HG02623 (cell line): ENCODE data around the gene PNPLA6.

Experiments used
- ATAC-seq: cut with Tn5 transposase; IDR thresholded peaks from one replicate; pipeline ENCODE4 v1.9.1; 2021; ENCODE audit warnings: moderate library complexity; ENCODE audit not compliant: unreplicated experiment

PNPLA6 gene

DNA sequence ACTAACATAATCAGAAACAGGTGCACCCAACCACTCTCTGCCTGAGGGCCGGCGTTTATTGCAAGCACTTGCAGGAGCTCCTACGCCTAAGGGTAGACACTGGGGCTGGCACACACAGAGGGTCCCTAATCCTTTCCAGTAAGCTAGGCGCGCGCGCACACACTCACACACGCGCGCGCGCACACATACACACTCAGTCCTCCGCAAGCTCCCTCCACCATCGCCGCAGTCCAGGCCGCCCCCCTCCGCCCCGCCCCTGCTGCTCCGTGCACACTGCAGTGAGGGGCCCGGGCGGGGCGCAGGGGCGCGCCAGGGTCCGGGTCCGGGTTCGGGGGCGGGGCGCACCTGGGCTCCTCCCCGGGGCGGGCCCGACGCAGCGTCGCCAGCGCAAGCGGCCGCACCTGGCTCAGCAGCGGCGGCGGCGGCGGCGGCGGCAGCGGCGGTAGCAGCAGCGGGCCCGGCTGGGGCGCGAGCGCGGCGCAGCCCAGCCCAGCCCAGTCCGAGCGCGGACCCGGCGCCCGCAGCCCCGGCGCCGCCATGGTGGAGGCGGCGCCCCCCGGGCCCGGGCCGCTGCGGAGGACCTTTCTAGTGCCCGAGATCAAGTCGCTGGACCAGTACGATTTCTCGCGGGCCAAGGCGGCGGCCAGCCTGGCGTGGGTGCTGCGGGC lies 60.1 kb downstream of the PNPLA6 start, which contains the start of gene CAMSAP3:
TSS of gene CAMSAP3 (plus strand) at position 398 of the 668 bp plus-strand sequence. CDS start at position 538, 140 bp downstream.
- ATAC-seq, result no peak

DNA sequence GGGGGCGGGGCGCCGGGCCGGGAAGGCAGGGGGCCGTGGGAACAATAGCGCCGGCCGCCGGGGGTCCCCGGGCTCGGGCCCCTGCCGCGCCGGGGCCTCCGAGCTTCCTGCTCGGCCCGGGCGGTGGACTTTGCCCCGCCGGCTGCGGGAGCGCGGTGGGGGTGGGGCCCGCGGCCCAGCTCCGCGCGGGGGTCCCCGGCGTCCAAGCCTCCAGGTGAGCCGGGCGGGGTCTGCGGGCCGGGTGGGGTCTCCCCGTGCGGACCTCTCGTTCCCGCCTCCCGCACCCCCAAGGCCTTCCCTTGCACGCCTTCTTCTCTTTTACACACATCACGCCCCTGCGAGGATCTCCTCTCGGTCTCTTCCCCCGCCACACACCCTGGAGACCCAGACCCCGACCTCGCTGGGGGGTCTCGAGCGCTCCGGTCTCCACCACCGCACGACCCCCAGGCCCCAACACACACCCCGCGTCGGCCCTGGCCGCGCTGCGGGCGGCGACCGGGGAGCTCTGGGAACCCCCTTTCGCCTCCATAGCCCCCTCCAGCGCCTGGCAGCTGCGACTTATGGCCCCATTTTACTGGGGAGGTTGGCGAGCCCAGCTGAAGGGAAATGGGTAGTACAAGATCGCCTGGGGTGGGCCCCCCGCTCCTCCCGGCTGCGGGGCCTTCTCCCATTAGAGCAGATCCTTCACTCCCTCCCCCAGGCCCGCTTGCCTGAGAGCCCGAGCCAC lies 60.9 kb downstream of the PNPLA6 start:
- ATAC-seq, result no peak

DNA sequence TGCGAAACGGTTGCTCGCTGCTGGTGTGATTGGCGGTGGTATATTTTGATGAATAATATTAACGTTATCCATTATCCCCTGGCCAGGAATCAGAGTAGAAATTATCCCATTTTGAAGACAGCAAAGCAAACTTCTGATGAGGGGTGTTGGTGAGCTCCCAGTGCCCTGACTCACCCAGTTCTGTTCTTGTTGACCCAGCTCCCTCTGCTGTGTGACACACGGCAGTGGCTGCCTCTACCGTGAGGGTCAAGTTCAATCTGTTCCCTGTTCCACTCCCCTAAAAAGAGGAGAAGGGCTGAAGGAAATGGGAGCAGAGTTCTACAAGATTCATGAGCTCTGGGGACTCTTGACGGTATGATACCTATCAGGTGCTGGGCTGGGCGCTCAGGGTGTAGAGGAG lies 62.2 kb downstream of the PNPLA6 start:
- ATAC-seq, result no peak

DNA sequence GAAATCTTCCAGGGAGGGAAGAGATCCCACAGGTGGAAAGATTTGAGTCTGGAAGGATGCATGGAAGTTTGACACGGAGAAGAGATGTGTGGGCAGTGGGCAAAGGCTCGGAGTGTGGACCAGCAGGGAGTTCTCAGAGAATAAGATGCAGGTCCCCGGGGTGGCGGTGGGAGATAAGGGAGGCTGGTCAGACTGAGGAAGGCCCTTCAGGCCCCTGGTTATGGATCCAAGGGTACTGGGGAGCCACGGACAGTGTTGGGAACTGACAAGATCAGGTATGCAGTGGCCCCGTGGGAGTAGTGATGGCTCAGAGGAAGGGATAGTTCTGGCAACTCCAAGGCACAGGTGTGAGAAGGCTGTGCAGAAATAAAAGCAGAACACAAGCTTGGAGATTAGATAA lies 62.7 kb downstream of the PNPLA6 start:
- no peak for ATAC-seq

DNA sequence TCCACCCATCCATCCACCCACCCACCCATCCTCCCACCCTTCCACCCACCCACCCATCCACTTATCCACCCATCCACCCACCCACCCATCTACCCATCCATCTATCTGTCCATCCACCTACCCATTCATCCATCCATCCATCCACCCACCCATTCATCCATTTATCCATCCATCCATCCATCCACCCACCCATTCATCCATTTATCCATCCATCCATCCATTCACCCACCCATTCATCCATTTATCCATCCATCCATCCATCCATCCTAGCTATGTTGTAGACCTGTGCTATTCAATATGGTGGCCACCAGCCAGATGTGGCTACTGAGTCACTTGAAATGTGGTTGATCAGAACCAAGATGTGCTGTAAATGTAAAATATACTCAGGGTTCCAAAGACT lies 65.2 kb downstream of the PNPLA6 start:
- ATAC-seq, result no peak

DNA sequence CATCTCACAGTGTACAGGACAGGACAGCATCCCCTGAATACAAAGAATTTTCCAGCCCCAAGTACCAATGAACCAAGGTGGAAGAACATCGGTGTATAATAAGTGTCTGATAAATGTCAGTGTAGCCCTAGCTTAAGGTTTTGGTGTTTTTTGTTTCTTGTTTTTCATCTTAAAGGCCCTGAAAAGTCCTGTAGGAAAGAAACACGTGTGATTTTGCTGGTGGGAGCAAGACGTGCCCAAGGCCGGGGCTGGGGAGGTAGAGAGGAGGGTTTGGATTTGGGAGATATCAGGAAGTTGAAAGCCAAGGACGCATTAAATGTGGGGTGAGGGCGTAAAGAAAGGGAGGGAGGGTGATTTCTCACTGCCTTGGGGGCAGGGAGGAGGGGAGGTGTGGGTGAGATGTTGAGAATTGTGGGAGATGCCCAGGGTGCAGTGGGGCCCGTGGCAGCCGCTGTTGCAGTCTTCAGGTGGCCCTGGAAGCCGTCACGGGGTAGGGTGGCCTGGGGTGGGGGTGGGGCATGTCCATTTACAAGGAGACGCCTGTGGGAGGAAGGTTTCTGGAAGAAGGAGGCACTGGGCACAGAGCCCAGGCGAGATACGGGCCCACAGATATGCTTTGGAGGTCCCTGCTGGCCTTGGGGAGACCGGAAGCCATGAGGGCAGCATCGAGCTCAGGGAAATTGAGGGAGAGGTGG lies 66.9 kb downstream of the PNPLA6 start:
- no peak for ATAC-seq

DNA sequence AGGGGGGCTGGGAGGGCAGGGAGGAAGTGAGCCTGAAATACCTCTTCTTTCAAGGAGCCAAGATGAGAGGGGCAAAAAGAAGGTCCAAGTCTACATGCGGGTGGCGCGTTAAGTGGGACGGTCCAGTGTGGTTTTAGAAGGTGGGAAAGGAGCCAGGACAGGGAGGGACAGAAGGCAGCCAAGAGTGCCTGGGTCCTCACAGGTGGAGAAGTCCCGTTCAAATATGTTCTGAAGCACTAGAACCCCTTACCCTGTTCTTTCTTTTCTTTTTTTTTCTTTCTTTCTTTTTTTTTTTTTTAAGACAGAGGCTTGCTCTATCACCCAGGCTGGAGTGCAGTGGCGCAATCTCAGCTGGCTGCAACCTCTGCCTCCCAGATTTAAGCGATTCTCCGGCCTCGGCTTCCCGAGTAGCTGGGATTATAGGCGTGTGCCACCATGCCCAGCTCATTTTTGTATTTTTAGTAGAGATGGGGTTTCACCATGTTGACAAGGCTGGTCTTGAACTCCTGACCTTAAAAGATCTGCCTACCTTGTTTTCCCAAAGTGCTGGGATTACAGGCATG lies 67.5 kb downstream of the PNPLA6 start:
- no peak for ATAC-seq

DNA sequence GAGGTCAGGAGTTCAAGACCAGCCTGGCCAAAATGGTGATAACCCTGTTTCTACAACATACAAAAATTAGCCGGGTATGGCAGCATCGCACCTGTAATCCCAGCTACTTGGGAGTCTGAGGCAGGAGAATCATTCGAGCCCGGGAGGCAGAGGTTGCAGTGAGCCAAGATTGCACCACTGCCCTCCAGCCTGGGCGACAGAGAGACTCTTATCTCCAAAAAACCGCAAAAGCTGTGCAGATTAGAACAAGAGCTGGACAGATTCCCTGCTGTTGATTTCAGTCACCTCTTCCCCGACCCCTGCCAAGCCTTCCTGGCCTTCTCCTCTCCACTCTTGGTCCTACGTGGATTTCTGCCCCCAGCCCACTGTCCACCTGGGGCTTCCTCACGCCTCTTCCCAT lies 68.4 kb downstream of the PNPLA6 start:
- no peak for ATAC-seq

DNA sequence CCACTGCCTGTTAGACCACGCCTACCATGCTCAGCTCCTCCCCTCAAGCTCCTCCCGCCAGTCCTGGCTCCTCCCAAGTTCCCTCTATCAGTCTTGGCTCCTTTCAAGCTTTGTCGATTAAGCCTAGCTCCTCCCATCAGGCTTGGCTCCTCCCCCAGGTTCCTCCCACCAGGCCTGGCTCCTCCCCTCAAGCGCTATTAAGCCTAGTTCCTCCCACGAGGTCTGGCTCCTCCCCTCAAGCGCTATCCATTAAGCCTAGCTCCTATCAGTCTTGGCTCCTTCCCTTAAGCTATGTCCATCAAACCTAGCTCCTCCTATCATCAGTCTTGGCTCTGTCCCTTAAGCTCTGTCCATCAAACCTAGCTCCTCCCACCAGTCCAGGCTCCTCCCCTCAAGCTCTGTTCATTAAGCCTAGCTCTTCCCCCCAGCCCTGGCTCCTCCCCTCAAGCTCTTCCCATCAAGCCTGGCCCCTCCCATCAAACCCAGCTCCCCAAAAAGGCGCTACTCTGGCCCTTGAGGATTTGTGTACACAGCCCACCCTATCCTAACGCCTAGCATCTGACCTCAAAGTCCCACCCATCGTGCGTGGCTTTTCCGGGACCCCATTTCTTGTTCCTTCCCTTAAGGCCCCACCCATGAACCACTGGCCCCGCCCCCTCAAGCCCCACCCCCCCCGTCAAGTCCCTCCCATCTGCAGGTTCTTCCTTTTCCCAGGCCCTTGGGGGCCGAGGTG lies 70.1 kb downstream of the PNPLA6 start:
- ATAC-seq, result no peak

DNA sequence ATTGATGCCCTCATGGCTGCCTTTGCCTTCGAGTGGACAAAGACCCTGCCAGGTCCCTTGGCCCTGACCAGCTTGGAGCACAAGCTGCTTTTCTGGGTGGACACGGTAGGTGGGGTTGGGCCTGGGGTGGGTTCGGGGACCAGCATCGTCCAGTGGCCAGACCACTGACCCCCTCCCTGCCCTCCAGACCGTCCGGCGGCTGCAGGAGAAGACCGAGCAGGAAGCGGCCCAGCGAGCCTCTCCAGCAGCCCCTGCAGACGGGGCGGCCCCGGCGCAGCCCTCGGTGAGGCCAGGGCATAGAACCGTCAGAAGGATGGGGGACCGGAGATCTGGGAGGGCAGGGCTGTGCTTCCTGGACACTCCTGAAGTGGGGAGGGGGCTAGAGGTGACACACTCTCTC lies 70.8 kb downstream of the PNPLA6 start:
- no peak for ATAC-seq

DNA sequence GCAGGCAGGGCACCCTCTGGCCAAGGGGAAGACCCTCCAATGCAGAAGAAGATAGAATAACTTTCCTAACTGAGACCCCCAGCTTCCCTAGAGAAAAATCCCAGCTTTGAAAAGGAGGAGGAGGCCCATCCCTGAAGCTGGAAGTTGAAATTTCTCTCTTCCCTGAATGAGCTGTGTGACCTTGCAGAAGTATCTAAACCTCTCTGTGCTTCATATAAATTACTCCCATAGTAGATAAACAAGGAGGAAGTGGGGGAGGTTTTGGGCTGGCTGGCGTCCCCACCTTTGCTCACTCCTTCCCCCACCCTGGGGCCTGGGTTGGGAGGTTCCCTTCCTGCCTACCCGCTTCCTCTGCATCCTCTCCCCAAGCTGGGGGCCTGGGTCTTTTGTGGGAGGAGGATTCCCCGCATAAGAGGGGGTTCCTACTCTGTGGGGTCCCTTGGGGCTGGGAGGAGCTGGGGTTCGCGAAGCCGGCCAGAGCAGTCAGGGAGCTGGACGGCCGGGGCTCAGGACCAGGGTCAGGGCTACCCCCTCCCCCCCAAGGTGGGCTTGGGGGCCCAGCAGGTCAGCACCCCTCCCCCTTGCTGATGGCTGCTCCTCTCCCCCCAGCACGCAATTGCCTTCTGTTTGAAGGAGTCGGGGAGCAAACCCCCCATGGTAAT lies 71.8 kb downstream of the PNPLA6 start:
- no peak for ATAC-seq

DNA sequence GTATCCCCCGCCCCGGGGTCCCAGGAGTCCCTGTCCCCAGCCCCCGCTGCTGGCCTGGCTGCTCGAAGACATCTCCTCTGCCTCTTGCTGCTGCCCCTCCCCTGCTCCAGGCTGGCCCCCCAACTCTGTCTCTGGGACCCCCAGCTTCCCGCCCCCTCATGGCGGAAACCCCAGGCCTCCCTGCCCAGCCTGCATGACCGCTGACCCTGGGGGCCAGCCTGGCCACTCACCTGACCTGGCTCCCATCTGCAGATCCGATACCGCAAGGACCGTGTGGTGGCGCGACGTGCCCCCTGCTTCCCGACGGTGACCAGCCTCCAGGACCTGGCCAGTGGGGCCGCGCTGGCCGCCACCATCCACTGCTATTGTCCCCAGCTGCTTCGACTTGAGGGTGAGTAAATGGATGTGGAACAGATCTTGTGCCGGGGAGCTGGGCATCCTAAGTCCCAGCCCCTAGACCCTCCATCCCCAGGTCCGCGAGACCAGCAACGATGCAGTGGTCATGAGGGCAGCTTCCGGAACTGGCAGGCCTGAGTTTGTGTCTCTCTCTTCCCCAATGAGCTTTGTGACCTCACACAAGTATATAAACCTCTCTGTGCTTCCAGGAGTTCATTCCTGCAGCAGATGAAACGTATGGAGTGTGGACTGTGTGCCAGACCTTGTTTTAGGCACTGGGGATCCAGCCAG lies 72.5 kb downstream of the PNPLA6 start:
- no peak for ATAC-seq

DNA sequence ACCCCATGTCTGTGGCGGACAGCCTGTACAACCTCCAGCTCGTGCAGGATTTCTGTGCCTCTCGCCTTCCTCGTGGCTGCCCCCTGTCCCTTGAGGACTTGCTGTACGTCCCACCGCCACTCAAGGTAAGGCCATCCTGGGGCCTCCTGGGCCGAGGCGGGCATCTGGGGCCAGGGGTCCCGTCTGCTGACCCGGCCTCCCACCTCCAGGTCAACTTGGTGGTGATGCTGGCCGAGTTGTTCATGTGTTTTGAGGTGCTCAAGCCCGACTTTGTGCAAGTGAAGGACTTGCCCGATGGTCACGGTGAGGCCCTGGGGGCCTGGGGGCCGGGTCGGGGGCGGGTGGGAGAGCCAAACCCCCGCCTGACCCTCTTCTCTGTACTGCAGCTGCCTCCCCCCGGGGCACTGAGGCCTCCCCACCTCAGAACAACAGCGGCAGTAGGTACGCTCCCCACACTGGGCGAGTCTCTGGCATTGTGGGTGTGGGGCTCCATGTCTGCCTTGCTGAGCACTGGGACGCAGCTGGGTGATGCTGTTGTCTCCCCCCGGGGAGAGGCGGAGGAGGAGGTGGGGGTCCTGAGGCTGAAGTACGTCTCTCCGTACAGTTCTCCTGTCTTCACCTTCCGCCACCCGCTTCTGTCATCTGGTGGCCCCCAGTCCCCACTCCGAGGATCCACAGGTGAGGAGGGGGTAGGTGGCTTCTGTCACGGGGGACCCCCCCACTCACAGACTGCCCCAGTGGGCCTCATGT lies 75.1 kb downstream of the PNPLA6 start:
- ATAC-seq, result no peak
